T-helper 2 cell (primary cell): ENCODE results near the gene LOC128125822.

ENCODE experiments used
- DNase-seq, 5 experiments: peaks; one replicate each; pipeline versions ENCODE4 v3.0.0 to v3.0.0-alpha.2; 2012 to 2022

The LOC128125822 gene

GRCh38 chr6:63558278-63558677, 14.0 kb upstream of the LOC128125822 start:
- DNase-seq = no peak

GRCh38 chr6:63560801-63561287, 11.4 kb upstream of the LOC128125822 start:
- DNase-seq = no peak

GRCh38 chr6:63561288-63561687, 11.0 kb upstream of the LOC128125822 start:
- no peak for DNase-seq

GRCh38 chr6:63563235-63563634, 9.0 kb upstream of the LOC128125822 start:
- DNase-seq = no peak

GRCh38 chr6:63565058-63565726, 7.1 kb upstream of the LOC128125822 start:
- DNase-seq = no peak

- DNase-seq = no peak
Measured at GRCh38 chr6:63565727-63566596, 6.3 kb upstream of the LOC128125822 start.

- no peak for DNase-seq
Measured at GRCh38 chr6:63567966-63568365, 4.3 kb upstream of the LOC128125822 start.

- peak in 3 of 5 experiments; percentile 6 to 69 (median 10) for DNase-seq
Measured at GRCh38 chr6:63571361-63572043, 778 bp upstream of the LOC128125822 start.

GRCh38 chr6:63572747-63573075, 431 bp downstream of the LOC128125822 start:
- no peak for DNase-seq

GRCh38 chr6:63573076-63573898, 1.0 kb downstream of the LOC128125822 start:
- DNase-seq = peak; percentile 40 to 80 (median 61)

GRCh38 chr6:63573899-63574553, 1.7 kb downstream of the LOC128125822 start:
- DNase-seq = peak in 4 of 5 experiments; percentile 6 to 66 (median 28)

- DNase-seq = no peak
Measured at GRCh38 chr6:63574554-63574900, 2.2 kb downstream of the LOC128125822 start.

- no peak for DNase-seq
Measured at GRCh38 chr6:63576147-63576772, 4.0 kb downstream of the LOC128125822 start.

- no peak for DNase-seq
Measured at GRCh38 chr6:63576985-63577712, 4.9 kb downstream of the LOC128125822 start.

- no peak for DNase-seq
Measured at GRCh38 chr6:63578757-63579156, 6.5 kb downstream of the LOC128125822 start.

GRCh38 chr6:63579937-63580703, 7.8 kb downstream of the LOC128125822 start:
- DNase-seq = no peak

- no peak for DNase-seq
Measured at GRCh38 chr6:63580704-63580961, 8.4 kb downstream of the LOC128125822 start.

GRCh38 chr6:63581355-63582013, 9.2 kb downstream of the LOC128125822 start:
- no peak for DNase-seq

- no peak for DNase-seq
Measured at GRCh38 chr6:63582579-63583231, 10.4 kb downstream of the LOC128125822 start.
